Measurements from ENCODE around the gene PDIA5.
"Not testable (repeated sequence)": the region's sequence is repeated elsewhere in the genome, so short reads cannot be mapped to it uniquely, and the experiment has no call there.

PDIA5 gene

GRCh38 chr3:123151853-123152420 is 85.1 kb downstream of the PDIA5 start:
- DNase-seq: not testable (repeated sequence)

GRCh38 chr3:123152687-123153086 is 85.9 kb downstream of the PDIA5 start:
- no peak for DNase-seq

DNA sequence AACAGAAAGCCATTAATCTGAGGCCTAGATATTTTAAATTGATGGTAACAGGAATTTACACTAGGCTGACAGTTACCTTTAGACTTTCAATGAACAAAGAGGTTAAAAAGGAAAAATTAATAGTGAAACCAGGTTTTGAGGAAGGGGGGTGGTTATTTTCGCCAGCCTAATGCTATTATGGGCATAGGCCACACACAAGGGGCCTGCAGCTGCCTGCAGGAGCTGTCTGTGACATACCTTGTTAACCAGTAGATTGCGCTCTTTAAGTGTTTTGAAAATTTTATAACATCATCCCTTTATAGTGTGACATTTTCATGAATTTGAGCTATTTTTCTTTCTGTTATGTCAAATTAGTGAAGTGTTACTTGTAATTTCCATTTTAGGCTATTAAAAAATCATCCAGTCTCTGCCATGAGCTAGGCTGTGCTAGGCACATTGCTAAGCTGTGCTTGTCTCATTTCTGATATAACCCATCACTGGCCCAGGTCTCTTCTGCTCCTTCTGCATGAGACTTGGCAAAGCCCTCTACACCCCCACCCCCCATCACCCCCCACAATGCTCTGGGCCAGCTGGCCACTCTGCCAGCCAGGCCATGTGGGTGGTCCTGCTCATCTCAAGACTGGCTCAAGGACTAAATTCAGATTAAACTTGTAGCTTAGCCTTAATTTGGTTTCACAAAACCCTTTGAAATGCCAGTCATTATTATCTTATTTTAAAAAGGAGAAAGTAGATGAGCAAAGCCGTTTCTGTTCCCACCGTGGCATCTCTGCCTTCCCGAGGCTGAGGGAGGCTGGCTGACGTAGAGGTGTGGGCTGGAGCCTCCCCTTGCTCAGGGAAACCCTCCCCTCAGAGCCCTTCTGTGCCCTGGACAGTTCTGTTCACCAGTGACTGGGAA is 86.5 kb downstream of the PDIA5 start:
- DNase-seq: peak; percentile 66

- no peak for DNase-seq
Measured at GRCh38 chr3:123154020-123154985, 87.5 kb downstream of the PDIA5 start.

GRCh38 chr3:123155471-123156011 is 88.7 kb downstream of the PDIA5 start:
- DNase-seq: peak; percentile 95

GRCh38 chr3:123156276-123156995 is 89.6 kb downstream of the PDIA5 start:
- DNase-seq: no peak

- DNase-seq: no peak
Measured at GRCh38 chr3:123157209-123157597, 90.4 kb downstream of the PDIA5 start.

- no peak for DNase-seq
Measured at GRCh38 chr3:123157598-123158287, 90.9 kb downstream of the PDIA5 start.

DNA sequence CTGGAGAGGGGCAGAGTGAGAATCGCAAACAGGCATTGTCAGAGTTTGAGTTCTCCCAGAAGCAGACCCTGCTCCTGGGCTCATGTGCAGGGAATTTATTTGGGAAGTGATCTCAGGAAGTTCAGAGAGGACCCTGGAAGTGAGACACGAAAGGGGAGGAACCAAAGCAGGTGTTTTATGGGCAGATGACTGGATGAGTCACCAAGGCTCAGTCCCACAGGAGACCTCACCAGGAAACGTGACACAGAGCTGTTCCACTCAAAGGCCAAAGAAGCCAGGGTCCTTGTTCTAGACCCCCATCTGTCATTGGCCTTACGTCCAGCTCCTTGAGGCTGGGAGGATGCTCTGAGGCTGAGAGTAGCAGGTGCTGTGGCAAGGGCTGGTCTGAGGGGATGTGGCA is 91.5 kb downstream of the PDIA5 start:
- DNase-seq: no peak

- DNase-seq: no peak
Measured at GRCh38 chr3:123158899-123159390, 92.1 kb downstream of the PDIA5 start.

- DNase-seq: no peak
Measured at GRCh38 chr3:123159926-123160635, 93.3 kb downstream of the PDIA5 start.

DNA sequence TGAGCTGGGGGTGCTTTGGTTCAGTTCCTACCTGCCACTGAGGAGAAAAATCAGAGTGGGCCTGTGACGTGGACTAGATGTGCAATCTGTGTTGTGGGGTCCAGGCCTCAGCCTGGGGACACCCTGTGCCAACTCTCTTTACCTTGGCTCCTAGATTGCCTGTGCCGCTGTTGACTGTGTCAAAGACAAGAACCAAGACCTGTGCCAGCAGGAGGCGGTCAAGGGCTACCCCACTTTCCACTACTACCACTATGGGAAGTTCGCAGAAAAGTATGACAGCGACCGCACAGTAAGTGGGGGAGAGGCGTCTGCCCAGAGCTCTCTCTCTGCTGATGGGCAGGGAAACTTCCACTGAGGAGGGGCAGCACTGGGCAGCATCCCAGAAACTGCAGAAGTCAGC is 94.3 kb downstream of the PDIA5 start:
- DNase-seq: no peak

DNA sequence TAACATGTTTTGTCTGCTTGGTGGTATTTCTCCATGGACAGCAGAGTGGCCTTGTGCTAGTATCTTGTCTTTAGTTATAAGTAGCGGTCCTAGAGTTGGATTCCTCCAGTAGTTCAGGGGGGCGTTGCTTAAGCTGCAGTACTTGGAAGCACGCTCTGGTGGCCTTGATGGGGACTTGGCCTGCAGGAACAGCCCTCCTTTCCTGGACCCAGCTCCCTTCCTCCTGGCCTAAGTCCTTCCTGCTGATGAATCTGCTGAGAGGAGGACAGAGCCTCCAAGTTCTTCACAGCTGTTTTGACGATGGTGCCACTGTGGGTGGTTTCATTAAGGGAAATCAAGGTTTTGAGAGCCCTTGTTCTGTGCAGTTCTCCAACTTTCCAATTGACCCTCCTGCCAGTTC is 96.3 kb downstream of the PDIA5 start:
- DNase-seq: no peak

DNA sequence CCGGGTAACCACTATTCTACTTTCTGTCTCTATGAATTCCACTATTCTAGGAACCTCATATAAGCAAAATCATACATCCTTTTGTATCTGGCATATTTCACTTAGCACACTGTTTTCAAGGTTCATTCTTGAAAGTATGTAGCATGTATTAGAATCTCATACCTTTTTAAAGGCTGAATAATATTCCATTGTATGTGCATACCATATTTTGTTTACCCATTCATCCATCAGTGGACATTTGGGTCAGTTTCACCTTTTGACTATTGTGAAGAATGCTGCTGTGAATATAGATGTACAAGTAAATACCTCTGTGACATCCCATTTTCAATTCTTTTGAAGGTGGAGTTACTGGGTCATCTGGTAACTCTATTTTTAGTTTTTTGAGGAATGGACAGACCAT is 98.3 kb downstream of the PDIA5 start:
- no peak for DNase-seq

DNA sequence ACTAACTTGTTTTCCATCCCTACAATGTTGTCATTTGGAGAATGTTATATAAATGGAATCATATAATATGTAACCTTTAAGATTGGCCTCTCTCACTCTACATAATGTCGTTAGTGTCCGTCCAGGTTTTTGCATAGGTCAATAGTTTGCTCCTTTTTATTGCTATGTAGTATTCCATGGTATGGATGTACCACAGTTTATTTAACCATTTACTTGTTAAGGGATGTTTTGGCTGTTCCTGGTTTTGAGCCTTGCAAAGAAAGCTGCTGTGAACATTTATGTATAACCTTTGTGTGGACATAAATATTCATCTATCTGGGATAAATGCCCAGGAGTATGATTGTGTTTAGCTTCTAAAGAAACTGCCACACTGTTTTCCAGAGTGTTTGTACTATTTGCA is 100.9 kb downstream of the PDIA5 start:
- DNase-seq: no peak

- no peak for DNase-seq
Measured at GRCh38 chr3:123168122-123168521, 101.3 kb downstream of the PDIA5 start.

DNA sequence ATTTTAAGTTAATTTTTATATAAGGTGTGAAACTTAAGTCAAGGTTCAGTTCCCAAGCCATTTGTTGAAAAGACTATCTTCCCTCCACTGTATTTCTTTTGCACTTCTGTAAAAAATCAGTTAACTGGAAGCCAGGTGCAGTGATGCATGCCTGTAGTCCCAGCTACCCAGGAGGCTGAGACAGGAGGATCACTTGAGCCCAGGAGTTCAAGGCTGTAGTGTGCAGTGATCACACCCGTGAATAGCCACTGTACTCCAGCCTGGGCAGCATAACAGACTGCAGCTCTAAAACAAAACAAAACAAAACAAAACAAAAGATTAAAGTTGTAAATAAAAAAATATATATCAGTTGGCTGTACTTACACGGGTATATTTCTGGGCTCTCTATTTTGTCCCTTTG is 101.8 kb downstream of the PDIA5 start:
- DNase-seq: no peak

DNA sequence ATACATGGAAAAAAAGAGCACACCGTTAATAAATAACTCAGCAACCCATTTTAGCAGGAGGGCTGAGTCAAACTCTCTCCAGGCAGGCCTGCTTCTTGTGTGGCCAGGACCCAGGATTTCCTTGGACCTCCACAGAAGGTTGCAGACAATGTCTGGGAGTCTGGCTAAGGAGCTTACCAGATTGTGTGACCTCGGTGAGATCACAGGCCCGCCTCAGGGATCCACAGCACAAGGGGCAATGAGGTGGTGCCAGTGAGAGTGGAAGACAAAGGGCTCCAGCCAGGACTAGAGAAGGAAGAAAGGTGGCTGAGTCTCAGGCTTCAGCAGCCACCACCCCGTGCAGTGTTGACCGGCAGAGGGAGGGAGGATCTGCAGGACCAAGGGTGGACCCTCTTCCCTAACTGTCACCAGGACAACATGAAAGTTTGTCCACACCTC is 102.7 kb downstream of the PDIA5 start:
- DNase-seq: peak; percentile 82

GRCh38 chr3:123169930-123170329 is 103.1 kb downstream of the PDIA5 start:
- no peak for DNase-seq

GRCh38 chr3:123180791-123181190 is 114.0 kb downstream of the PDIA5 start:
- no peak for DNase-seq

GRCh38 chr3:123186695-123187094 is 119.9 kb downstream of the PDIA5 start:
- no peak for DNase-seq
